ENCODE results near the gene PRDM13. TPM values are rescaled to one million over a fixed set of nuclear protein-coding genes. Genes with fewer than 3 reads are reported as not detected.
A peak's percentile ranks its signal among the peaks of the same experiment; 100 is the strongest.
"Not testable (repeated sequence)": the region's sequence is repeated elsewhere in the genome, so short reads cannot be mapped to it uniquely, and the experiment has no call there.

The PRDM13 gene
- total RNA-seq, 1 donor from 2014 or later: not detected

DNA sequence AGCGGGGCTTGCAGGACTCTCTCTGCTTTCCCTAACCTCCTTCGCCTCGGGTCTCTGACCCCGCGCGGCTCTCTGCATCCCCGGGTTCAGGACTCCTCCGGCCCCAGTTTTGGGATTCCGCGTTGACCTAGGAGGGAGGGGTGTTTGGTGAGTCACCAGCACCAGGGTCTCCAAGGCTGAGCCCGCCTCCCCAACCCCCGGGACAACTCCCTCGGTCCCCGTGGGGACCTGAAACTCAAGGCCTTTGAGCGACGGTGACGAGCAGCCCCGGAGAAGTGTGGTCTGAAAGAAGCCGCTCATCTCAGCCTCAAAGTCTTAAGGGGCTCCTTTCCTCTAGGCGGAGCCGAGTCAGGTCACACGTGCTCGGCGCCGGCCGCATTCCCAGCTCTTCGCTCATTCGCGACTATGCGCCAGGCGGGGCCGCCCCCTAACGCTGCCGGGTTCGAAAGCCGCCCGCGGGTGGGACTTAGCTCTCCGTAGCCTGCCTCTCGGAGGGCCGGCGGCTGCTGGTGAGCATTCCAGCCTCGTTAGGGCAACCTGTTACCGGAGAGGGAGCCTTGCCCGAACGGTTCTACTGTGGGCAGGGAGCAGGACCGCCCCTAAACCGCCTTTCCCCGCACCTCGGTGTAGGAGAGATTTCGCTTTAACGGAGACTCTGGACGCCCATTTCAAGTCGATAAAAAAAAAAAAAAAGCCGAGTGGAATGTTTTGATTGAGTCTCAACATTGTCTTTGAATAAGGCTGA lies 3.0 kb upstream of the PRDM13 start:
- DNase-seq: peak; percentile 37

DNA sequence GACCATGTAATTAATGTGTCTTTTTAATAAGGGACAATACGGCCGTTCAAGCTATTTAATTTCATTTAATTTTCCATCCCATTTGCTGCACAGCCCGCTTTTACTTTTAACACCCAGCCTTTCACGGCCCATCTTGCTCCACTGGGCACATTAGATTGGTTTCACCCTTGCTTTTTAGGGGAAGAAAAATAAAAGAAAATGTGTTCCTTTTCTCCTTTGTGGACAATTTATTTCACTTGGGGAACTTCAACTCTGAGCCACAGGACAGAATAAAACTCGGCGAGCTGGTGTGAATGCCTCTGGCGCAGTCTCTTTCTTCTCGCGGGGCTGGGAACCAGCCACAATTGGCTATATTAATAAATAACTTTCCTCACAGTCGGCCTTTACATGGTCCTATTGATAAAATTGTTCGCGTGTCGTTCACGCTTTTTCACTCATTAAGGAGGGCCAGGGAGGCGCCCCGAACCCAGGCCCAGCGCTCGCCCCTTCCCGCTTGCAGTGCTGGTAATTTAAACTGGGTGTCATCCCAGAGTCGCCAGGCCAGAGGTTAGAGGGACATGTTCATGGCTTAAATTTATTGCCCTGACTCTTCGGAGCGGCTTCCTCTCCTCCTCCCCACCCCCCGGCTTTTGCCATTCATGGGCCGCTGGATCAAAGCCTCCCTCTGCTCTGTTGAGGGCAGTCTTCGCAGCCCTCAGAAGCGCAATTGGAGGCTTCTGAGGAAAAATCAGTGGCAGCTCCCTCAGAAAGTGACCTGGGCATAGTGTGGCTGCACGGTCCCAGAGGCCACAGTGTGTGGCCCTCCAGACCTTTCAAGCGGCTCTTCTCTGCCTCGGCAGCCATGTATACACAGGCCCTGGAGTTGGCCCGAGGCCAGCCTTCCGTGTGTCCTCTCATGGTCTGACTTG lies 2.2 kb upstream of the PRDM13 start:
- DNase-seq: no peak

DNA sequence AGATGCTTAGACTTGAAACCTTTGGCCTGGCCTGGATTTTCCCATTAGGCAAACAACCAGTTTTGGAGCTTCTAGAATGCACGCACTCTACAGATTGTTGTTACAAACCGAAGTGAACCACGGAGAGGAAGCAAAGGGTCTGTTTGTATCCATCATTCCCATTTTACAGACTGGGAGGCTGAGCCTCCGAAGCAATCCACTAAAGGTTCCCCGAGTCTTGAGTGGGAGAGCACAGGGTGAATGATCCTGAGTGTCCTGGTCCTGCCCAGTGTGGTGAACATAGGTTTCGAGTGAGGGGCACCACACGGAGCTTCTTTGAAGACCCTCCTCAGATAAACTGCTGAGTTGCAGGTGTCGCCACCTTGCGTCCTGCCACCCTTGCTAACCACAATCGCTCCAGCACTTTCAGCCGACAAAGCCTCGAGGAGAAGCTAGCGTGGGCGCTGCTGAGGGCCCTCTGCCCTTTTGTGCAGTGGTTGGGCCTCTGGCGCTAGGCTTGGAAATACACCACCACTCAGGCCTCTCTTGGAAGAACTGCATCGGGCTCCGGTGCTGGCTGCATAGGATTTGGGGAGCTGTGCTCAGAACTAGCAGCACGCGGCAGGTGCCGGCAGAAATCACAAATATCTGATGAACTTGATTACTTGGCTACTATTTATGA lies 1.4 kb upstream of the PRDM13 start:
- no peak for DNase-seq

DNA sequence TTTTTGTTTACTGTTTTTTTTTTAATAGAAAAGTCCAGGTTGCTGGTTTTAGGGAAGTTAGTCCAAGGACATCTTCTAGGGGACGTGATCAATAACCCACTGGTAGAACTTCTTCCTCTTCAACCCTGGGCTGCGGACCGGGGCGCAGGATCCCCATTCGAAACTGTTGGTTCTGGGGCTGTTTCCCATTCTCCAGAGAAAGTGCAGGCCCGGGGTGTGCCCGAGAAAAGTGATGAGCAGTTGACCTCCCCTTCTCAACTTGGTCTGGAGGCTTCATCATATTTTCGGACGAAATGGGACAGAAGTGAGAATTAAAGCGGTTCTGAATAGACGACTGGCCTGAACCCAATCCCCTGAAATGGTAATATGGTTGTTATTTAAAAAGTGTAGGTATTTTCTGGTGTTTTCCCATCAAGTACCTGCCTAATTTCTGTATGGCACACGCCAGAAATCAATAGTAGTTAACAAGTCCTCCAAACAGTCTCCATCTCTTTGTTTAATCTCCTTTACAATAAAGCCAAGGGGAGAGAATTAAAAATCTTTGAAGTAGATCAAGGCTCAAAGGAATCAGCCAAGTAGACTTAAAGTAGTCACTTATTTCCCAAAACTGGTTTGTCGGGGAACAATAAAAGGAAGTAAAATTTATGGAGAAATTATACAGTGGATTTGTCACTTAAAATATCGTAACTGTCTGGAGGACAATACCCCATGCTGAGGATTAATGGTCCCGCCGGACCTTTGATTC lies 550 bp upstream of the PRDM13 start:
- DNase-seq: no peak

DNA sequence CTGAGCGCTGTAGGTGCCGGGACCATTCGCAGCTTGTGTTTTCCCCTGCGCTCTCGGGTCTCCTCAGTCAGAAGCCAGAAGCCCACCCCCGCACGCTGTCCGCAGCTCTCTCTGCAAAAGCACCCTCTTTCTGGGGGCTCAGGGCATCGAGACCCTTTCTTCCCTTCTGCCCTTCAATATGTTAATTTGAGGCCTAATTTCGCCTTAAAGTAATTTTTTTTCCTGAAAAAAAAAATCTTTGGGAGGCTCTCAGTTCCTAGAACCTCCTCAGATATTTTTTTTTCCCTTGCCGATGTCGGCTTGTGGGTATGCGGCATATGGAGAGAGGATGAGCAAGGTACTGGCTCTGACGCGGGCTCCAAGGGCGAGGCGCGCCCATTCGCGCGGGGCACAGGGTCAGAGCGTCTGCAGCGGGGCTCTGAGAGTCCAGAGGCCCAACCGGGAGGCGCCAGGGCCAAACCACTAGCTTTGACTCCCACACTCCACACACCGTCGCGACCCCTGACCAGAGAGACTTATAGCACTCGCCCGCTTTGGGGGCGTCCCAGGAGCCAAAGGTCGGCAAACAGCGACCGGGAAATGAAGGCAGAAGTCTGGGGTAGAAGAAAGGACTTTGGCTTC lies 893 bp downstream of the PRDM13 start:
- DNase-seq: no peak

DNA sequence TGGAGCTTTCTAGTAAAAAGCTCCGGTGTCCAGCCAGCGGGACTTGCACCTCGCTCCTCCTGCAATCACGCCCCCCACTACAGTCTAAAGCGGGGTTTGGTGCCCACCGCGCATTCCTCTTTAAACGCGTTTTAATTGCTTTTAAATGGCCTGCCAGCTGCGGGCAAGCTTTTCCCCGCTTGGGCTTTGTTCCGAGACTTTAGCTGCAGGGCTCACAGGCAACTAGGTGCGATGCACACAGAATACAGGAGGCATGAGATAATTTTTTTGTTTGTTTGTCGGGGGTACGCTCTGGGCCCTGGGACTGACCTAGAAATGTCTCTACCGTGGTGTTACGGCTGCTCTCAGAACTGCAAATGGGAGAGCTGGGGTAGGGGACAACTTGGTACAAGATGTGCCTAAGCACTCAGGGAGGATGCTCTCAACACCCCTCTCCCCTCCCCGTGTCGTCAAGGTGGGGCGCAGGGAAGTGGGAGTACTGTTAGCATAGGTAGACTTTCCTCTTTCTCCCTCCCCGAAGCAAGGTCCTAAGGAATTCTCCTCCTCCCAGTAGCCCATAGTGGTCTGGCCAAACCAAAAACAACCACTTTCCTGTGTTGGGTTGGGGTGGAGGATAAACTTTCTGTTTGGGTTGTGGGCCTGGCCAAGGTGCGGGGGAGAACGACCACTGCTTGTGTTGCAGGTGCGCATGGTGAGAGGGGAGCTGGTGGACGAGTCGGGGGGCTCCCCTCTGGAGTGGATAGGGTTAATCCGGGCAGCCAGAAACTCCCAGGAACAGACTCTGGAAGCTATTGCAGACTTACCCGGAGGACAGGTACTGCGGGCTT lies 1.6 kb downstream of the PRDM13 start:
- DNase-seq: no peak

DNA sequence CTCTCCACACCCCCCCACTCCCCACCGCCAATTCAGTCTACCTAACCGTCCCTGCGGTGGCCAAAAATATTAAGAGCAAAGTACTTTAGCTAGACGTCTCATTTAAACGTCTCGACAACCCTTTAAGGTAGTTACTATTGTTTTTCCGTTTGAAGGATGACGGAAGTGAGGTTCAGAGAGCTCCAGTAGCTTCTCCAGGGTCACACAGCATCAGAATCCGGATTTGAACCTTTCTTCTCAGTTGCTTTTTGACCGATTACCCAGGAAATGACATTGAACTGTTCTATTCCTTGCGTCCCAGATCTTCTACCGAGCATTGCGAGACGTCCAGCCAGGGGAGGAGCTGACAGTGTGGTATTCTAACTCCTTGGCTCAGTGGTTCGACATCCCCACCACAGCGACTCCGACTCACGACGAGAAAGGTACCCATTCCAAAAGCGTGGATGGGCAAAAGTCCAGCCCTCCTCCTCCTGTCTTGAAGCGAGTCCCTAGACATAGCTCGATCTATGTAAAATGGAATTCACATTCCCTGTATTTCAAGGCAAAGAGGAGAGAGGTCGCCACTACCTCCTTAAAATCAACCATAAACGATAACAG lies 2.4 kb downstream of the PRDM13 start:
- DNase-seq: no peak

DNA sequence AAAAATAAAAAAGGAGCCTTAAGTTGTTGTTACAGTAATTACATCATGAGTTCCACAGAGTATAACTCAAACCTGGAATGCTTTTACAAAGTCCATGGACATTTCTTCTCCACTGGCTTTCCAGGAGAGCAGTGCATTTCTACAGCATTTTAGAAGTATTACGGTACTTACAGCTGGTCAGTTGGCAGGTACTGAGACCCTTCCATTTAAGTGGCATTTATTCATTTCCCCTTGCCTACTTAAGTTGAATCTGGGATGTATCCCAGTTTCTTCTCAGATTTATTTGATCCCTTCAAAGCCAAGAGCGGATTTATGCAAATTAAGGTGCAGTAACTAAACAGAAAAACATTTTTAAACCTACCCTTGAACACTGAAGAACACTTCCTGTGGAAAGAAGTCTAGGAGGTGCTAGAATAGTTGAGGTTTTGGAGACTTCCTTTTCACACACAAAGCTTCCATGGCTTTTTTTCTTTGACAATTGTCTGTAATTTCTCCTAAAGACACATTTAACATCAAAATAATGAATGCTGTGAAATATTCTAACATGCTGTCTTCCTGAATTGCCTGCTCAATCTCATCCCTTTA lies 3.4 kb downstream of the PRDM13 start:
- DNase-seq: no peak

DNA sequence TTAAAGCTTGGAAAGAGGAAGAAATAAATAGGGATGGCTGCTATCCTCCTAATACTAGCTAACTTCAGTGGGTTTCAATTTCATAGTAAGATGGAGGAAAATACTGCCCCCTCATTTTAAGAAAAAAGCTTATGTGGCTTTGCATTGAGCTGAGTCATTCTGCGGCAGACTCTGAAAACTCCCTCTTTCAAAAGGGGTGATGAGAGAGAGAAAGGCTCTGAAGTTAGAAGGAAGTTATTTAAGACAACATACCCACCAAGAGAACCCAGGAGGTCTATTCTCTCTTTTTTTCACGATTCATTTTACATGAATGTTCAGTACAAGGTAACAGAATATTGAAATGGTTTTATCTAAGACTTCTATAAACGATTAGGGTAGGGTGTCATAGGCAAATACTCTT lies 4.5 kb downstream of the PRDM13 start:
- no peak for DNase-seq

DNA sequence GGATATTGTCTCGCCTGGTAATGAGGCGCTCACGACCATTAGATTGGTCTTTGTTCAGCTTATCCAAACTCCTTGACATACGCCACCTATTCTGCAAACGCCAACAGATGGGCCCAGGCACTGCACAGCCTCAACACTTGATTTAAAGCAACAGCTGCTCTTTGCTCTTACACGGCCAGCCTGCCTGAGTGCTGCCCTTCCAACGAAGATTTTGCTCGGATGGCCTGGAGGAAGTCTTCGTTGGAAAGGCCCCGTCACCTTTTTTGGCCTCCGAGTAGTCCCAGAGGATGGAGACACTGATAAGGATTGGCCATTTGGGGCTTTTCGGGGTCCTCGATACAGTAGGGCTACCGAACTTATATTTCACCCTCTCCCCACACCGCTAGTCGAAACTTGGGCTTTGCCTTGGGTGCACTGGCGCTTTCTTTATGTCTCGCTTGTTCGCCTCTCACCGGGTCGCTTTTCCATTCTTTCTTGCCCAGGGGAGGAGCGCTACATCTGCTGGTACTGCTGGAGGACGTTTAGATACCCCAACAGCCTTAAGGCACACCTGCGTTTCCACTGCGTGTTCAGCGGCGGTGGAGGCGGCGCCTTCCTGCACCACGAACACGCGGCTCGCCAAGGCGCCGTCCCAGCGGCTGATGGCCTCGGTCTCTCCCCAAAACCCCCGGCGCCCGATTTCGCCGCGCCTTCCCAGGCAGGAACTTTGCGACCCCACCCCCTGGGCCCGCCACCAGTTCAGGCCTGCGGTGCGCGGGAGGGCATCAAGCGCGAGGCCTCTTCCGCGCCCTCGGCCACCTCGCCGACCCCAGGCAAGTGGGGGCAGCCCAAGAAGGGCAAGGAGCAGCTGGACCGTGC lies 6.1 kb downstream of the PRDM13 start:
- no peak for DNase-seq

DNA sequence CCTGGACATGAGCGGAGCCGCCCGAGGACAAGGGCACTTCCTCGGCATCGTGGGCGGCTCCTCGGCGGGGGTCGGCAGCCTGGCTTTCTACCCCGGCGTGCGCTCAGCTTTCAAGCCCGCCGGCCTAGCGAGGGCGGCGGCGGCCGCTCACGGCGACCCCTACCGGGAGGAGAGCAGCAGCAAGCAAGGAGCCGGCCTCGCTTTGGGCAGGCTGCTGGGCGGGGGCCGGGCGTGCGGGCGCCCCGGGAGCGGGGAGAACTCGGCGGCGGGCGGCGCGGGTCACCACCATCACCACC lies 6.7 kb downstream of the PRDM13 start:
- peak; percentile 66 for DNase-seq

DNA sequence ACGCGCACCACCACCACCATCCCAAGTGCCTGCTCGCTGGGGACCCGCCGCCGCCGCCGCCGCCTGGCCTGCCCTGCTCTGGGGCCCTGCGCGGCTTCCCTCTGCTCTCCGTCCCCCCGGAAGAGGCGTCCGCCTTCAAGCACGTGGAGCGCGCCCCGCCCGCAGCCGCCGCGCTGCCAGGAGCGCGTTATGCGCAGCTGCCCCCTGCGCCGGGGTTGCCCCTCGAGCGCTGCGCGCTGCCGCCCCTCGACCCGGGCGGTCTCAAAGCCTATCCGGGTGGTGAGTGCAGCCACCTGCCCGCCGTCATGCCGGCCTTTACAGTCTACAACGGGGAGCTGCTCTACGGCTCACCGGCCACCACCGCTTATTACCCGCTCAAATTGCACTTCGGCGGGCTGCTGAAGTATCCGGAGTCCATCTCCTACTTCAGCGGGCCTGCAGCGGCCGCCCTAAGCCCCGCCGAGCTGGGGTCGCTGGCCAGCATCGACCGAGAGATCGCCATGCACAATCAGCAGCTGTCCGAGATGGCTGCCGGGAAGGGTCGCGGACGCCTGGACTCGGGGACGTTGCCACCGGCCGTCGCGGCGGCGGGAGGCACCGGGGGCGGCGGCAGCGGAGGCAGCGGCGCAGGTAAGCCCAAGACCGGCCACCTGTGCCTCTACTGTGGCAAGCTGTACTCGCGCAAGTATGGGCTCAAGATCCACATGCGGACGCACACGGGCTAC lies 7.2 kb downstream of the PRDM13 start:
- DNase-seq: no peak

DNA sequence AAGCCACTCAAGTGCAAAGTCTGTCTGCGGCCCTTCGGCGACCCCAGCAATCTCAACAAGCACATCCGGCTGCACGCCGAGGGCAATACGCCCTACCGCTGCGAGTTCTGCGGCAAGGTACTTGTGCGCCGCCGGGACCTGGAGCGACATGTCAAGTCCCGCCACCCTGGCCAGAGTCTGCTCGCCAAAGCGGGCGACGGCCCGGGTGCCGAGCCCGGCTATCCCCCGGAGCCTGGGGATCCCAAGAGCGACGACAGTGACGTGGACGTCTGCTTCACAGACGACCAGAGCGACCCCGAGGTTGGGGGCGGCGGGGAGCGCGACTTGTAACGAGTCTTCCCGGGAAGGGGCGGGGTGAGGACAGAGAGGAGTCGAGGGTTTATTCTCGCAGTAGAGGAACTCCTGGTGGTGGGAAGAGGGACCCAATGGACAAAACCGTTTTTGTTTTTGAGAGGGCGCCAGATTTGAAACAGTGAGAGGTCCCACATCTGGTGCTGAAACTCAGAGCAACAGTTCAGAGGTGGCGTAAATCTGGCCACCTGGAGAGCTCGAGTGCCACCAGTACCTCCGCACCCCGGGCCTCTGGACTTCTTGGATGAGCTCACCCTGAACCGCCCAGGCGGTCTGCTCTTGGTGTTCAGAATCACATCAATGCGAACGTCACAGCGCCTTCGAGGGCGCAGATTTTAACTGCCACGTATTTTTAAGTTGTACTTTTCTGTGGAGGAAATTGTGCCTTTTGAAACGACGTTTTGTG lies 8.0 kb downstream of the PRDM13 start:
- DNase-seq: no peak

DNA sequence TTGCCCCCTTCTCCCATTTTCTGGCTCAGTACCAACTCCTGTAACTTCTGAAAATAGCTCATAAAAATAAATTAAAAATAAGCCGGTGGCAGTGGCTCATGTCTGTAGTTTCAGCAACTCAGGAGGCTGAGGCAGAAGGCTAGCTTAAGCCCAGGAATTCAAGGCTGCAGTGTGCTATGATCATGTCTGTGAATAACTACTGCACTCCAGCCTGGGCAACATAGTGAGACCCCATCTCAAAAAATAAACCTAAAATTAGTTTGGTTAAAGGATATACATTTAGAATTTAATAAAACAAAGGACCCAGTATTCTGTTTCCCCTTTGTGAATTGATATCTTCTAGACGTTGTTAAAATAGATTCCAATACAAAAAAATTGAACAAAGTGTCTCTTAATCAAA lies 10.5 kb downstream of the PRDM13 start:
- no peak for DNase-seq

DNA sequence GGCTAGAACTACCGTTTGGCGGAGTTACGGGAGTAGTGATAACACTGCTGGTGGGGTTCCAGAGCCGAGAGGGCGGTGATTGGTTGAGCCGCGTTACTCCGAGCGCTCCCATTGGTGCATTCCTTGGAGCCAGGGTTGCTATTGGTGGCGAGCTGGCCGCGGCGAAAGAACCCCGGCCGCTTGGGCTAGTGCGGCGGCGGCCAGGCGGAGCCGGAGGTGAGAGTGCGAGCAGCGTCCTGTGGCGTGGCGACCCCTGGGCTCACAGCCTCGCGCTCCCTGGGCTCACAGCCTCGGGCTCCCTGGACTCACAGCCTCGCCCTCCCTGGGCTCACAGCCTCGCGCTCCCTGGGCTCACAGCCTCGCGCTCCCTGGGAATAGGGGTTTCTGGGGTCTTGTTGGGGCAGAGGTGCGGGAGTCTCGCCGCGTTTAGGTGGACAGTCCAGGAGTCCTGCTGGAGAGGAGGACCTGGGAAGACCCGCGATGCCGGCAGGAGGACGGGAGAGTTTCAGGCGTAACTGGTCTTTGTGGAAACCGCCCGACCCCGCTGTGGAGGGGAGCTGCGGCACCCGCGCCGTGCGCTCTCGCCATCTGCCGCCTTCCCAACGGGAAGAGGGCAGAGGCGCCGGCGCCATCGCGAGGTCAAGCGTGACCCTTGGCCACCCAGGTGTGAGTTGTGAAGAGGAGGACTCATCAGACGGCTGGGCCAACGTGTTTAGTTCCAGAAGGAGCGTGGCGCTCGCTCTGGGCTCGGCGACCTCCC lies 12.2 kb downstream of the PRDM13 start:
- no peak for DNase-seq

DNA sequence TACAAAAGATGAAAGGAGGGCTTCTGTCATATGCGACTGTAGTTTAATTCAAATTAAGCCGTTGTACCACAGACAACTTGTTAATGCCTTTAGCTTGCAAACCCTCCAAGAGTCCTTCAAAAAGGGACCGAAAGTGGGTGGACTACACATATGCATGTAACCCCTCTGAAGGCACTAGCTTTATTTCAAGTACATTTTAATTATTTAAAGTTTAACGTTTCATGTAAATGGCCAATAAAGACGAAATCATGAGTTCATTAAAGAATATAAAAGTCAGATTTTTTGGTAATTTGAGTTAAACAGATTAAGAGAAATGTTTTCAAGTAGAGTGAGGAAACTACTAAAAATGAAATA lies 12.8 kb downstream of the PRDM13 start:
- DNase-seq: no peak

DNA sequence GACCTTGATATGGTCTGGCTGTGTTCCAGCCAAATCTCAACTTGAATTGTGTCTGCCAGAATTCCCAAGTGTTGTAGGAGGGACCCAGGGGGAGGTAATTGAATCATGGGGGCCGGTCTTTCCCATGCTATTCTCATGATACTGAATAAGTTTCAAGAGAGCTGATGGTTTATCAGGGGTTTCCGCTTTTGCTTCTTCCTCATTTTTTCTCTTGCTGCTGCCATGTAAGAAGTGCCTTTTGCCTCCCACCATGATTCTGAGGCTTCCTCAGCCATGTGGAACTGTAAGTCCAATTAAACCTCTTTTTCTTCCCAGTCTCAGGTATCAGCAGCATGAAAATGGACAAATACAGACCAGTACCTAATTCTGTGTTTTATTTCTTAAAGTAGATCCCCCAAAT lies 15.4 kb downstream of the PRDM13 start:
- not testable (repeated sequence) for DNase-seq

DNA sequence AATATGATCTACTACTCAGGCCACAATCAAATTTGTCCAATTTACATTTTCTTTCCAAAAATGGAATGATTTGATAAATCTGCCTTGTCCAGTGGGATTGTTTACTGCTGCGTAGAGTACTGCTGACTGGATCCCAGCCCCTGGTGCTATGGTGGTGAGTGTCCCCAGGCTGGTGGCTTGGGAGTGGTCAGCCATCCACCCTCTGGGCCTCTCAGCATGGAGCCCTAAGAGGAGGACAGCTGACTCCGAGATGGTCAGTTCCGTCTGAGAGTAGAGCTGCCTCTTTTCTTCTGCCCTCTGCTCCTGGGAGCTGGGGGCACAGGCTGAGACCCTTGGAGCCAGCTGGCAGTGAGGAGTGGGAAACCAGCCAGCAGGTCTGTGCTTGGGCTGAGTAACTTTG lies 22.7 kb downstream of the PRDM13 start:
- no peak for DNase-seq
